ENCODE data around the gene ADGRL3.

ADGRL3 gene

GRCh38 chr4:61248705-61249104 lies 48.6 kb downstream of the ADGRL3 start:
- in situ Hi-C loops (cut with MboI; ENCODE audit: low sequenced_read_pairs, unreplicated experiment): no loop called here
- no peak for TF ChIP-seq CTCF (IDR thresholded peaks at IDR 0.05; ENCODE audit: borderline replicate concordance, control extremely low read depth, extremely low read depth, insufficient read depth, missing control alignments)
- DNase-seq (ENCODE audit: low spot score): no peak

GRCh38 chr4:61251129-61251528 lies 51.0 kb downstream of the ADGRL3 start:
- in situ Hi-C loops (cut with MboI; ENCODE audit: low sequenced_read_pairs, unreplicated experiment): no loop called here
- DNase-seq (ENCODE audit: low spot score): no peak
- TF ChIP-seq CTCF (IDR thresholded peaks at IDR 0.05; ENCODE audit: borderline replicate concordance, control extremely low read depth, extremely low read depth, insufficient read depth, missing control alignments): no peak

- no peak for DNase-seq (ENCODE audit: low spot score)
- no peak for TF ChIP-seq CTCF (IDR thresholded peaks at IDR 0.05; ENCODE audit: borderline replicate concordance, control extremely low read depth, extremely low read depth, insufficient read depth, missing control alignments)
- in situ Hi-C loops (cut with MboI; ENCODE audit: low sequenced_read_pairs, unreplicated experiment): no loop called here
Observed at GRCh38 chr4:61254406-61254805, 54.3 kb downstream of the ADGRL3 start.

- DNase-seq (ENCODE audit: low spot score): no peak
- no peak for TF ChIP-seq CTCF (IDR thresholded peaks at IDR 0.05; ENCODE audit: borderline replicate concordance, control extremely low read depth, extremely low read depth, insufficient read depth, missing control alignments)
- in situ Hi-C loops (cut with MboI; ENCODE audit: low sequenced_read_pairs, unreplicated experiment): no loop called here
Observed at GRCh38 chr4:61273233-61273632, 73.1 kb downstream of the ADGRL3 start.

GRCh38 chr4:61274286-61274685 lies 74.2 kb downstream of the ADGRL3 start:
- no peak for DNase-seq (ENCODE audit: low spot score)
- TF ChIP-seq CTCF (IDR thresholded peaks at IDR 0.05; ENCODE audit: borderline replicate concordance, control extremely low read depth, extremely low read depth, insufficient read depth, missing control alignments): no peak
- in situ Hi-C loops (cut with MboI; ENCODE audit: low sequenced_read_pairs, unreplicated experiment): no loop called here

GRCh38 chr4:61275241-61275640 lies 75.1 kb downstream of the ADGRL3 start:
- TF ChIP-seq CTCF (IDR thresholded peaks at IDR 0.05; ENCODE audit: borderline replicate concordance, control extremely low read depth, extremely low read depth, insufficient read depth, missing control alignments): no peak
- in situ Hi-C loops (cut with MboI; ENCODE audit: low sequenced_read_pairs, unreplicated experiment): no loop called here
- DNase-seq (ENCODE audit: low spot score): no peak

GRCh38 chr4:61276029-61276428 lies 75.9 kb downstream of the ADGRL3 start:
- in situ Hi-C loops (cut with MboI; ENCODE audit: low sequenced_read_pairs, unreplicated experiment): no loop called here
- TF ChIP-seq CTCF (IDR thresholded peaks at IDR 0.05; ENCODE audit: borderline replicate concordance, control extremely low read depth, extremely low read depth, insufficient read depth, missing control alignments): no peak
- DNase-seq (ENCODE audit: low spot score): no peak
